GM12891 (cell line): Measurements from ENCODE around the gene PDE8A.

Source experiments
- POLR2A ChIP-seq: IDR thresholded peaks from 2 replicates; pipeline ENCODE4 v1.6.1; 2011; ENCODE audit warnings: low read depth, low read length, control low read depth
- POLR2AphosphoS5 ChIP-seq: IDR thresholded peaks from 2 replicates; pipeline ENCODE4 v1.6.1; 2011; ENCODE audit warnings: low read depth, low read length, control low read depth

DNA sequence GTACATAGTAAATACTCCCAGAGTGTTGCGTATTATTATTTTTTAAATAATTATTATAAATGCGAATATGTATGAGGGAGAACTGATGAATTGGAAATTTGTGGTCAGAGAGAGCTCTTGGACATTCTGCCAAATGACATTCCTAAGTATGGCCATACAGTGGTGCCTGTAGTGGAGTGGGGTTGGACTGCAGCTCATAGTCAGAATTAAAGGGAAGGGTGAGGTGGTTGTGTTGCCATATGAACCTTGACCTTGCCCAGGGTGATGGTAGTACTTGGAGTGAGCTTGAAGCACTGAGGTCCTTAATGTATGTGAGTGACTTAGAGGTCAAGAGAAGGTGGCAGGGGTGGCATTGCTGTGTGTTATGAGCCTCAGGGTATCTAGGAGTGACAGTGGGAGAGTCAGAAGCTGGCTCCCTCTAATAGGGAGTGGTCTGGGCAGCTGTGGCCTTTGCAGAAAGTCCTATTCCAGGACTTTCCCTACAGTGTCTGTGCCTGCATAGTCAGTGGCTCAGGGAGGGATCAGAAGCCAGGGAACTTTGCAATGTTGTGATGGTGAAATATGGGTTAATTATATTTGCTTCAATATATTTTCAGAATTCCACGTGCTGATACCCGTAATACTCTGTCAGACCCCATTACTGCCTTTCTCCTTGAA, 26.2 kb downstream of the PDE8A start:
- TF ChIP-seq POLR2AphosphoS5, result no peak
- TF ChIP-seq POLR2A, result no peak
